ENCODE data around the gene C5. TPM values are rescaled to one million over a fixed set of nuclear protein-coding genes. Genes with fewer than 3 reads are reported as not detected.
A peak's percentile ranks its signal among the peaks of the same experiment; 100 is the strongest.

Gene C5
- total RNA-seq, 4 donors from 2014 or later = 2.0 to 14.9 (median 4.3) TPM

- H3K4me3 ChIP-seq (ENCODE audit: low read depth, poor library complexity, severe bottlenecking) = no peak overlapping the region
- no peak for TF ChIP-seq POLR2A (IDR thresholded peaks at IDR 0.05)
- TF ChIP-seq CTCF (IDR thresholded peaks at IDR 0.05) = no peak
- DNase-seq (ENCODE audit: low spot score in 2 of 2) = no peak
- WGBS, 2 donors = 67% methylated on average over 1 of the region's 2 CpGs; no CpG with 5 or more reads in 1 of the 2 donors
- intact Hi-C loops (cut with DNase I; ENCODE audit: low total_unique reads) = no loop called here
Observed at GRCh38 chr9:121024237-121024636, 25.8 kb downstream of the C5 start.

GRCh38 chr9:121023064-121023463, 27.0 kb downstream of the C5 start:
- intact Hi-C loops (cut with DNase I; ENCODE audit: low total_unique reads) = no loop called here
- no peak overlapping the region for H3K4me3 ChIP-seq (ENCODE audit: low read depth, poor library complexity, severe bottlenecking)
- TF ChIP-seq POLR2A (IDR thresholded peaks at IDR 0.05) (no peak), CTCF (IDR thresholded peaks at IDR 0.05) (no peak)
- 52 to 76% methylated on average over 1 of the region's 1 CpG for WGBS, 2 donors
- DNase-seq (ENCODE audit: low spot score in 2 of 2) = no peak

- DNase-seq (ENCODE audit: low spot score in 2 of 2) = peak in 1 of 2 donors; percentile 59
- intact Hi-C loops (cut with DNase I; ENCODE audit: low total_unique reads) = no loop called here
- WGBS, 2 donors = 57 to 77% methylated on average over 4 of the region's 4 CpGs
- no peak overlapping the region for H3K4me3 ChIP-seq (ENCODE audit: low read depth, poor library complexity, severe bottlenecking)
- no peak for TF ChIP-seq POLR2A (IDR thresholded peaks at IDR 0.05)
- TF ChIP-seq CTCF (IDR thresholded peaks at IDR 0.05) = no peak
Observed at GRCh38 chr9:121021301-121021700, 28.8 kb downstream of the C5 start.

- no peak for TF ChIP-seq CTCF (IDR thresholded peaks at IDR 0.05)
- no peak for TF ChIP-seq POLR2A (IDR thresholded peaks at IDR 0.05)
- no peak for DNase-seq (ENCODE audit: low spot score in 2 of 2)
- intact Hi-C loops (cut with DNase I; ENCODE audit: low total_unique reads) = no loop called here
- no peak overlapping the region for H3K4me3 ChIP-seq (ENCODE audit: low read depth, poor library complexity, severe bottlenecking)
- 71 to 76% methylated on average over 5 of the region's 5 CpGs for WGBS, 2 donors
Observed at GRCh38 chr9:121019273-121019672, 30.8 kb downstream of the C5 start.

GRCh38 chr9:121013911-121014310, 36.2 kb downstream of the C5 start:
- DNase-seq (ENCODE audit: low spot score in 2 of 2) = no peak
- 90 to 91% methylated on average over 8 of the region's 8 CpGs for WGBS, 2 donors
- TF ChIP-seq POLR2A (IDR thresholded peaks at IDR 0.05) (no peak), CTCF (IDR thresholded peaks at IDR 0.05) (no peak)

GRCh38 chr9:121009650-121010049, 40.4 kb downstream of the C5 start:
- no peak overlapping the region for H3K4me3 ChIP-seq (ENCODE audit: low read depth, poor library complexity, severe bottlenecking)
- no peak for DNase-seq (ENCODE audit: low spot score in 2 of 2)
- TF ChIP-seq CTCF (IDR thresholded peaks at IDR 0.05) = no peak
- WGBS, 2 donors = 85 to 87% methylated on average over 3 of the region's 3 CpGs
- intact Hi-C loops (cut with DNase I; ENCODE audit: low total_unique reads) = no loop called here

More at GRCh38 chr9:121013911-121014310, 36.2 kb downstream of the C5 start:
- intact Hi-C loops (cut with DNase I; ENCODE audit: low total_unique reads) = no loop called here
- H3K4me3 ChIP-seq (ENCODE audit: low read depth, poor library complexity, severe bottlenecking) = no peak overlapping the region
